GM18873 (cell line): ENCODE data around the gene PTTG1IP.

Experiments
- ATAC-seq: cut with Tn5 transposase; IDR thresholded peaks from one replicate; pipeline ENCODE4 v1.9.1; 2021; ENCODE audit warnings: mild to moderate bottlenecking, moderate library complexity, moderate number of reproducible peaks; ENCODE audit not compliant: unreplicated experiment, low FRiP score

The PTTG1IP gene

DNA sequence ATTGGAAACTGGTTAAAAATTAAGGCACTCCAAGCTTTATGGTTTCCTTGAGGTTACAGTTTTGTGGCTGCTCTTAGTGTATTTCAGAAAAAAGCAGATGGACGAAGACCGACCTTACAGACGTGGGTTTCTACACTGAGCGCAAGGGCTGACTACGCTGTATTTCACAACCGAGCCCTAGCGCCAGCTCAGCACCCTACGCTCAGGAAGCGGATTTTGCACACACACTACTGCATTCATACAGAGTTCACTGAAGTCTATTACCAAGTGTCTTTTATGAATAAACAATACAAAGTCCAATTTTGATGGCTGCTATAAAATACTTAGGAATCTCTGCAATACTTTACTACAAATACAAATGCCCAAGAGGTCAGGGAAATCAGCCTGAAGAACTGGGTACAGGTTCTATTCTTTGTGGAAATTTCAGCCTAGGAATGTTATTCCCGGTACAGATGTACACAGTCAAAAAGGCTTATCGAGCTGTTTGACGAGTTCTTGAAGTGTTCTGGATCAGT lies 23.8 kb downstream of the PTTG1IP start:
- ATAC-seq, result no peak

GRCh38 chr21:44848821-44849521 lies 24.5 kb downstream of the PTTG1IP start:
- no peak for ATAC-seq

DNA sequence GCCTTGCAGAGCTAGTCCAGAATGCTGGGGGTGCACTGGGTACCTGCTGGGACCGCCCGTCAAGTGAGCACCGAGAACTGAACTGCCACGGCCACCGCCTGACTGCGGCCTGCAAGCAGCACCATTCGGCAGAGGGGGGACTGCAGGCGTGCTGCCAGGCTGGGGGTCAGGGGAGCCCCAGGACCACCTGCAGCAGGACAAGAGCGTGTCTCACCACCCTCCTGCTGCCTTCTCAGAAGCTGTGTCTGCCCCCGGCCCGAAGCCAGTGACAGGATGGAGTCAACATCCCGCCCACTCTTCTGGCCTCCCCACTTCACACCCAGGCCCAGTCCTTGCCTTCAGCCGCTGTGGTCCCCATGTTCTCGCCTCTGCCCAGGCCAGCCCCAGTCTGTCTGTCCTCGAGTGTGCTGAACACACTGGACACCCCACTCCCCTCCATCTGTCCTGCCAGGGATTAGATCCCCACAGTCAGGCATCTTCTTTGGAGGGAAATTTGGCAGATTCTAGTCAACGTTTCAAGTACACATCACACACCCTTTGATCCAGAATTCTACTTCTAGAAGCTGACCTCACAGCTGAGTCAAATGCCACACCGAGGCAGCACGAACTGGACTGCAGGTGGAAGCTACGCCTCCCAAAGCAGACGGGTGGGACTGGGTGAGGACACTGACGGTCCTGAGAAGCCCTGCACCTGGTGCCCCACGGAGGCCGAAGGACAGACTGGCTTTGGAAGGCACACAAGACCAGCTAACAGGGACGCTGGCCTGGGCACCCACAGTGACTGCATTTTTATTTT lies 26.0 kb downstream of the PTTG1IP start:
- no peak for ATAC-seq

DNA sequence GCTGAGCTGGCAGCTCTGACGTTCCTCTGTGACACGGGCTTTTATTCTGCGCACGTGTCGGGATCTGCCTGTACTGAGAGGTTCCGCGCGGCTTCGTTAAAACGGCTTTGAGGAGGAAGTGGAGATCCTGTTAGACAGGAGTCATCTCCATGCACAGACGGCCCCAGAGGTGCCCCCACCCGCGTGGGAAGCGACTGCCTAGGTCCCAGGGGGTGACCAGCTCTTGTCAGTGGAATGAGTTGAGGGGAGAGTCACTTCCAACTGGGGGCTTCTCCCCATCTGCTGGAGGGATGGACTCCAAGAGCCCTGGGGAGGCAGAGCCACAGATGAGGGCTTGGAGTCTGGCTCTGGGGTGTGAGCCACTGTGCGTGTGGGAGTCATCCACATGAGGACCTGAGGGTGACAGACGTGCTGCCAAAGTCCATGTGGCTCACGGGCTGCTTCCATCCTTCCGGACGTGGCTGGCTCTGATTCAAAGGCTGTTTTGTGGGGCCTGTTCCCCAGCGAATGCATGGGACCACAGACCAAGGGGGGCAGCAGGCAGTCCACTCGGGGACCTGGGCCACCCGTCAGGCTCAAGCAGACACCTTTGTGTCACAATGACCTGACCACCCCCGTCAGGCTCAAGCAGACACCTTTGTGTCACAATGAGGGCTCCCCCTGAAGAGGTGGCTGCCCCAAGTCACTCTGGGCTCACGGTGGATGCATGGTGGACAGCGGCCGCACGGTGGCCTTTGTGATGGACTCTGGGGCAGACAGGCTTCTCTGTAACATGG lies 26.8 kb downstream of the PTTG1IP start:
- no peak for ATAC-seq

DNA sequence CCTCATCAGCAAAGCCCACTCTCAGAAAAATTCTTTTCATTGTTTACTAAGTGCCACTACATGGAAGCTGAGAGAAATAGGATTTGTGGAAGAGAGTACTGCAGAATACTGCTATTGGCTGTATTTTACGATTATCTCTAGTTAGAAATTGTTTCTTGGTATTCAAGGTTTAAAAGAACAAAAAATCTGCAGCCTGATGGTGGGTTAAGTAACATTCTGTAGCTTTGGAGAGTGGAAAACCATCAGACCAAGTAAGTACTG lies 27.3 kb downstream of the PTTG1IP start:
- ATAC-seq, result no peak

DNA sequence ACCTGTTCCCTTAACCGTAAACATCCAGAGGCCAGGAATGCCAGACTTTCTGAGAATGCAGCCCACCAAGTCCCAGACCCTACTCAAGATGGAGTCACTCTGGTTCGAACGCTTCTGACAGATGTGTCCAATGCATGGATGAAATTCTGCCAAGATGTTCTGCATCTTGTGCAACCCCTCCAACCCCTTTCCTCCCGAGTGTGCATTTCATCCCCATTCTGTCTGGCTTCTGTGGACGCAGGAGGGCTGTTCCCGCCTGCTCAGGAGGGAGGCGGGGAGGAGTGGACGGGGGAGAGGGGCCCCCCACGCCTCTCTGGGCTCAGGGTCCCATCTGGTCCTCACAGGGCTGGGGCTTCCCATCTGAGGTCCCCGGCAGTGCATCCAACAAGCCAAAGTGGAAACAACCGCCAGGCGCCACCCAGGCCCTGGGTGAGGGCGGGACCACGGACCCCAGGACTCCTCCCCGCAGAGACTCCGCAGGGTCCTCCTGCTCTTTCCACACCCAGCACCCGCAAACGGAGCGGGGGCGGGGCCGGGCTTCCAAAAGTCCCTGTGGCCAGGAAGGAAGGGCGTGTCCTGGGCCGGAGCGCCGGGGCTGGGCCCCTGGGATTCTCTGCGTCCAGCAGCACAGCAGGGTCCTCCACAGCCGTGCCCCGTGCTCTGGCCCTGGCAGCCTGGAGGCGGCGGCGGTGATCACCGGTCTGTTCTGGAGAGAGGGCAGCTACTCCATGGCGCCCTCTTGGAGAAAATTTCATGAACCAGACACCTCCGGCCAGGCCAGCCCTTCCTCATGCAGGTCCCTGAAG lies 27.9 kb downstream of the PTTG1IP start:
- no peak for ATAC-seq

DNA sequence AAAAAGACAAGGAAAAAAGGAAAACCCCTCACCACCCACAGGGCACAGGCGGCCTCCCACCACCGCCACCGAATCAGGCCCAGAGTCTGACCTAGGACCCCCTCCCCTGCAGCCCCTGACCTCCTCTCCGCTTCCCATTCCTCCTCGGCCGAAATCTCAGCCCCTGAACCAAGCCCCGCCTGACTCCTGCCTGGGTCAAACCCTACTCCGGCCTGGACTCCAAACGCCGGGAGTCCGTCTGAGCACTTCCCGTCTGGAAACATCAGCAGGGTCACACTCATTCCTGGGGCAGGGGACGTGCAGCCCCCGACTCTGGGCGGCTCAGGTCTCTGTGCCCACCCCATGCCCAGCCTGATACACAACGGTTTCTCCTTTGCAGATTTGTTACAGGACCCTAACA lies 29.2 kb downstream of the PTTG1IP start:
- ATAC-seq, result no peak

DNA sequence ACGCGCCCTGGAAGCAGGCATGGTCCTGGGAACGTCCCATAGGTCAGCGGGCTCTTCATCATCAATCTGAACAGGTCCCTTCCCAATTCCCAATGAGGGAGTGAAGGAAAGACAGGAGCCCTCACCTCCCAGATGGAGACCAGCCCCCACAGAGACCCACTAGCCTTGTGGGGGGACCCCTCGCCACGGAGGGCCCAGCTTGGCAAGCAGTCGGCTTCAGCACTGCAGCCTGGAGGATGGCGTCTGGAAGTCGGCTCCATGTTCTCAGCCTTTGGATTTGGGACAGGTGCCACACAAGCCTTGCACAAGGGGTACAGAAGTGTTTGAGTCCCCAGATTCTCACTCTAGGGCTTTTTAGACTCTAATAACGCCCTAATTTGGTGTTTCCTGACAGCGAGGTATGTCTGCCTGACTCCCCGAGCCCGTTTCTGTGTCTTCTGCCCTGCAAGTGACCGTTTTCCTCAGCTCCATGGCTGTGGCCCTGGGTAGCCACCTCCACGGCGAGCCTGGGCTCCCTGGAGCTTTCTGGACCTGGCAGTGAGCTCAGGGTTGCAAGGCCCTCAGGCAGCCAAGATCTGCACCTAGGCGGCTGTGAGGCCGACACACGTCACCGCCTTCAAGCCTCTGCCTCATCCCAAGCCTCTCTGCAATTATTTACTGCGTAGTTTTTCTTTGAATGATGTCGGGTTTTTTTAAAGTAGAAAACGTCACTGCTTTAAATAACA lies 30.6 kb downstream of the PTTG1IP start:
- ATAC-seq, result no peak

- ATAC-seq, result no peak
Measured at GRCh38 chr21:44842087-44842486, 31.4 kb downstream of the PTTG1IP start.

DNA sequence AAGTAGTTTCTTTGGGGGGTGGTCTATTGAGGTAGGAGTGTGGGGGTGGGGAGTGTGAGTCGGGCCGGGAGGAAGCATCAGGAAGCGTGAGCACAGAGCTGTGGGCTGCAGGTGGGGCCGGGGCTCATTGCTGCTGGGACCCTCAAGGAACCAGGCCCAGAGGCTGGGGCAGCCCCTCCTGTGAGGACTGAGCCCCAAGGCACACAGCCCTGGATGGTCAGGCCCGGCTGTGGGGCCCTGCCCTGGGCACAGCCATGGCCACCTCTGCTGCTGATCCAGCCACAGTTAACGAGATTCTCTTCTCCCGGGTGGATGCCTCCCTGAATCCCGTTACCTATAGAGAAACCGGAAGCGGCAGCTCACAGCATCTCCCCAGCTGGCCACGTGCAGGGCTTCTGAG lies 32.7 kb downstream of the PTTG1IP start:
- no peak for ATAC-seq

DNA sequence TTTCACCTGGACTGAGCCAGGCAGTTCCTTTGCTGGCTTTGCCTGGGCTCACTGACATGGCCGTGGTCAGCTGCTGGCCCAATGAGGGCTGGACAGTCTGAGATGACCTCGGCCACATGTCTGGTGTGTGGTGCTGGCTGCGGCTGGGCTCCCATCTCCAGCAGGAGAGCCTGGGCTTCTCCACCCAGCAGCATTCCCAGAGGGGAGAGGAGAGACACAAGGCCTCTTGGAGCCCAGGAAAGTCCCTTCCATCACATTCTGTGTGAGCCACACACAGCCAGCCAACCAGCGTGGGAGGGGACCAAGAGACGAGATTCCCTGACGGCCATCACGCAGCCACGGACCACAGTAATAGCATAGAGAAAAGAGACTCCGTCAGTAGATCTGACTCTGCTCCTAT lies 34.5 kb downstream of the PTTG1IP start:
- ATAC-seq, result no peak

DNA sequence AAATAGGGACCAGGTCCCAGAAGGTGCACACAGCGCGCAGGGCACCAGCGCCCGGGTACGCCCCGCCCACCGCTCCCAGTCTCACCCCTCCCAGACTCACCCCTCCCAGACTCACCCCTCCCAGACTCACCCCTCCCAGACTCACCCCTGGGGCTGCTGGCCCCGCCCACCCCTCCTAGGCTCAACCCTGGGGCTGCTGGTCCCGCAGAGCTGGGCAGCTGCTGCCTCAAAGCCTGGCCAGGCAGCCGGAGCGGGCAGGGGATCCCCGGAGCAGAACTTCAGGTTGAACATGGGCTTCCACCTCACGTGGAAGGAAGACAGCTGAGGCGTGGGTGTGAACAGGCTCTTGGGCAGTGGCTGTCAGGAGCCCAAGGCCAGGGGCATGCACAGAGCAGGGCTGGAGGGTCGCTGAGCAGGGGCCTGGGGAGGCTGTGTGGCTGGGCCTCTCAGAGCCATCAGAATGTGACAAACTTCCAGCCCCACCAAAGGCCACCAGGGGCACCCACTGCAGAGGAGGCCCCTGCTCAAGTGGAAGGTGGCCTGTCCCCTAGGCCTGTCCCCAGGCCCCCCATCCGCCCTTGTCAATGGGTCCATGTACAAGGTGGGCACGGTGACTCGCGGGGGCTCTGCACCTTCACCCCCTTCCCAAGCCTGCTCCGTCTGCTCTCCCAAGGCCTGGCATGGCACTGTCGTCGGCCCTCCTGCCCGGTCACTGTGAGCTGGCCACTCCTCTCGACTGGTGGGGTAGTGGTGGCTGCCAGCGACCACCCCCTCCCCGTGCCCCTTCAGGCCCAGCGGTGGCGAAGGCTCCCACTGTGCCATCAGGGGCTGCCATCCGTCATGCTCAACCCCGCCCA lies 35.2 kb downstream of the PTTG1IP start:
- no peak for ATAC-seq

DNA sequence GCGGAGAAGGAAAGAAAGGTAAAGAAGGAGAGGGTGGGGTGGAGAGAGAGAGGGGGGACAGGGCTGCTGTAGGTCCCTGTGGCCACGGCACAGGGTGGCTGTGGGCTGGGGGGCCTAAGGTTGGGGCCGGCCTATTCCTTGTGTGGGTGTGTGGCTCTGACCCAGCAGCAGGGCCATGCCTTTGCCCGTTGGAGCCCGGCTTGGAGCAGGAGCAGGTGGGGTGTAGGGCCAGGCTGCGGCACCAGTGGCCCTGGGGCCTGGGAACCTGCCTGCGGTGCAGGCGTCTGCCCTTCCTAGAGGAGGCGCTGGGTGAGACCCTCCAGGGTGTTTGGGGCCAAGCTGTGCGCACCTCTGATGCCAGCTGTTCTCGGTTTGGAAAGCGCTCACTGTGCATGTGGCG lies 36.0 kb downstream of the PTTG1IP start:
- ATAC-seq, result no peak

- ATAC-seq, result no peak
Measured at GRCh38 chr21:44836666-44837471, 36.6 kb downstream of the PTTG1IP start.

- no peak for ATAC-seq
Measured at GRCh38 chr21:44836349-44836665, 37.2 kb downstream of the PTTG1IP start.

DNA sequence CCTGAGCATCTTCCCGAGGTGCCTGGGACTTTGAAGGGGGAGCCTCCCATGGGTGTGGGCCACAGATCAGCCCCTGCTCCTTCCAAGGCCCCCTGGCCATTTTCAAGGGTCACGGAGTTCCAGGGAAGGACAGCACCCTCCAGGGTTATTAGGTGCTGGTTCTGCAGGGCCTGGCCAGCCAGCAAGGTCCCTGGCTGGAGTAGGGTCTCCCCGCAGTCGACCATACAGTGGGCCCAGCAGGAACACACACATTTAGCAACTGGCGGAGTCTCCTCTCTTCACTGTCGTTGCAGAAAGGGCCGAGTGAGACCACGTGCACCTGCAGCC lies 37.9 kb downstream of the PTTG1IP start:
- ATAC-seq, result no peak

DNA sequence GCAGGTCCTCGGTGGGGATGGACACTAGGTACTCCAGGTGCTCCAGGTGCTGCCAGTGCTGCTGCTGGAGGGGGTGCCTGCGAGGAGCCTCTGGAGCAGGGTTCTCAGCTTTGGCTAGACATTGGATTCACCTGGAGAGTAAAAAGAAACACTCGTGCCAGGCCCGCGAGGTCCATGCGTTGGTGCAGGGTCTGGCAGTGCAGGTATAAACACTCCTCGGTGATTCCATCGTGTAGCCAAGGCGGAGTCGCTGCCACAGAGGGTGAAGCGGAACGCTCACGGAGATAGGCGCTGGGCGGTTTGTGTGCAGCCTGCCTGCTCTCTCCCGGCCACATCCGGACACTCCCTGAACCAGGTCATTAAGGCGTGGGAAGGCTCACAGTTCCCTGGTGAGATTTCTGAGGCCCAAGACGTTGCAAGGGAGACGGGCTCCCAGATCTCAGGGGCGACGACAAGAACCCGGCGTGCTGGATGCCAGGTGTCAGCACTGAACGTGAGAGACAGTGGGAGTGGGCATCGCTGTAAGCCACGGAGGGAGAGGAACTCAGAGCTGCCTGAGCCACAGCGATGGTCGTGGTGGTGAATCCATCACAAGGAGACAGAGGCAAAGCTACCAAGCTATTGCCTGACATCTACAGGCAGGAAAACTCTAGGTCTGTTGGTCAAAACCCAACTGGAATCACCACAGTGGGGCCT lies 38.4 kb downstream of the PTTG1IP start:
- no peak for ATAC-seq
